ENCODE measurements around the gene HSPB9. TPM values are rescaled to one million over a fixed set of nuclear protein-coding genes. Genes with fewer than 3 reads are reported as not detected.

HSPB9 gene
- total RNA-seq, 1 experiment from 2014 or later = not detected

DNA sequence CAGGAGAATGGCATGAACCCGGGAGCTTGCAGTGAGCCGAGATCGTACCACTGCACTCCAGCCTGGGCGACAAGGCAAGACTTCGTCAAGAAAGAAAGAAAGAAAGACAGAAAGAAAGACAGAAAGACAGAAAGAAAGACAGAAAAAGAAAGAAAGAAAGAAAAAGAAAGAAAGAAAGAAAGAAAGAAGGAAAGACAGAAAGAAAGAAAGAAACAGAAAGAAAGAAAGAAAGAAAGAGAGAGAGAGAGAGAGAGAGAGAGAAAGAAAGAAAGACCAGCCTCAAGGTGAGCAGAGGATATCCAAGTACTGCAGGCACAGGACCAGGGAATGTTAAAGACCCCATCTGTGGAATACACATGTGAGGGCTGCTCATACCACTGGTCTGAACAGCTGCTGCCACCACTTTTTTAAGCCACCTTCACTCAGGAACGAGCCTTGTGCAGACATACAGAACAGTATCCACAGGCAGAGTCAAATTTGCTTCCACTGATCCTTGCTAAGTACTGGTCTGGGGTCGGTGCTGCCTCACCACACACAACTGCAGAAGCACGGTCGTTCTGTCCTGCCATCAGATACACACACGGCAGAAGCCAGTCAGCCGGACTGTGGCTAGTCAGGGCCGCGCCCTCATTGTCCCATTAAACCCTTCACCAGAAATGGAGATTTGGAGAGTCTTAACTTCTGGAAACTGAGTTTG is 24.5 kb downstream of the HSPB9 start:
- Histone ChIP-seq H3K36me3 (ENCODE audit: control insufficient read depth in 1 of 2, insufficient read depth in 2 of 2, low read length in 2 of 2) (peaks cover 4 to 16% of the 10 kb centered on the region in 2 experiments; a peak in 3 of 4 replicates), H3K9me2 (ENCODE audit: insufficient read depth) (no peaks in the 10 kb centered on the region), H3K4me3 (replicated peaks in 1 of 2; ENCODE audit: low read depth in 1 of 2, low read length in 2 of 2) (no peak overlapping the region), H3K4me1 (ENCODE audit: control insufficient read depth in 1 of 2, insufficient read depth in 2 of 2, low read length in 2 of 2) (no peaks in the 10 kb centered on the region), H4K20me1 (ENCODE audit: insufficient read depth) (no peaks in the 10 kb centered on the region), H3K27ac (ENCODE audit: low read depth, low read length) (no peak overlapping the region), H3K9me3 (ENCODE audit: control insufficient read depth in 1 of 2, insufficient read depth in 1 of 2, low read depth in 1 of 2, low read length in 2 of 2) (no peaks in the 10 kb centered on the region), H3K9ac (ENCODE audit: low read length) (no peak overlapping the region), H2AFZ (ENCODE audit: low read depth, low read length, poor library complexity, severe bottlenecking) (no peak overlapping the region), H3K27me3 (ENCODE audit: insufficient read depth, low read length) (no peaks in the 10 kb centered on the region), H3K4me2 (ENCODE audit: low read length) (no peak overlapping the region), H3K79me2 (ENCODE audit: insufficient read depth, low read length) (peaks cover 81% of the 10 kb centered on the region)
- RAD21 ChIA-PET (ENCODE audit: low non-redundant PET in 1 of 2, low total read pairs in 2 of 2, uncharacterized antibody in 2 of 2, unreplicated experiment in 2 of 2) = interaction anchor here in 1 of 2 experiments (0.7 kb wide), 1 partner anchor 118 kb away, joined by 3 read pairs; no protein-coding TSS in a partner anchor
- POLR2A ChIA-PET = no interaction called here
- intact Hi-C loops (cut with micrococcal nuclease) = no loop called here
- TF ChIP-seq CBX3 (IDR thresholded peaks at IDR 0.05; ENCODE audit: low read depth) (no peak), ZBTB33 (IDR thresholded peaks at IDR 0.05; ENCODE audit: extremely low read depth, insufficient replicate concordance, low read length) (no peak), JUND (IDR thresholded peaks at IDR 0.05) (no peak), FOSL1 (IDR thresholded peaks at IDR 0.05; ENCODE audit: low read depth) (no peak), CEBPB (IDR thresholded peaks at IDR 0.05; ENCODE audit: low read depth) (no peak), EGR1 (IDR thresholded peaks at IDR 0.05; ENCODE audit: low read depth) (no peak), RAD21 (IDR thresholded peaks at IDR 0.05; ENCODE audit: low read depth) (no peak), POLR2A (IDR thresholded peaks at IDR 0.05; ENCODE audit: borderline replicate concordance, extremely low read depth, insufficient read depth, insufficient read length) (no peak), SIN3A (IDR thresholded peaks at IDR 0.05; ENCODE audit: low read depth) (no peak), EZH2phosphoT487 (IDR thresholded peaks at IDR 0.05; ENCODE audit: borderline replicate concordance) (no peak), TCF7L2 (IDR thresholded peaks at IDR 0.05; ENCODE audit: borderline replicate concordance, extremely low read depth, insufficient read depth, insufficient read length) (no peak)
- TF ChIP-seq, protein P1, sequence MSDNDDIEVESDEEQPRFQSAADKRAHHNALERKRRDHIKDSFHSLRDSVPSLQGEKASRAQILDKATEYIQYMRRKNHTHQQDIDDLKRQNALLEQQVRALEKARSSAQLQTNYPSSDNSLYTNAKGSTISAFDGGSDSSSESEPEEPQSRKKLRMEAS (IDR thresholded peaks at IDR 0.05) = no peak
- CTCF ChIA-PET = no interaction called here
- no peak for ATAC-seq
- no TSS peak for BruUV-seq (replicated peaks)
- DNase-seq (ENCODE audit: low read depth, low spot score) = no peak
